Spinal cord (tissue), 10 donors: ENCODE data around the gene PGAM2. TPM values are rescaled to one million over a fixed set of nuclear protein-coding genes. Genes with fewer than 3 reads are reported as not detected.

Experiments used
- DNase-seq, 6 donors: peaks; one replicate each; pipeline versions ENCODE4 v3.0.0 to v3.0.0-alpha.2; 2013 to 2015; ENCODE audit warnings: low spot score in 6 of 6, low read depth in 4 of 6
- H3K27ac ChIP-seq: one replicate; pipeline ENCODE4 v1.5.1; 2013; ENCODE audit warnings: low read depth, low read length, control low read depth
- H3K27me3 ChIP-seq: one replicate; pipeline ENCODE4 v1.6.1; 2013; ENCODE audit warnings: low read length; ENCODE audit not compliant: control insufficient read depth, insufficient read depth
- H3K36me3 ChIP-seq: one replicate; pipeline ENCODE4 v1.6.1; 2013; ENCODE audit warnings: low read length; ENCODE audit not compliant: control insufficient read depth, insufficient read depth
- H3K4me1 ChIP-seq: one replicate; pipeline ENCODE4 v1.6.1; 2013; ENCODE audit warnings: low read length; ENCODE audit not compliant: control insufficient read depth, insufficient read depth
- H3K4me3 ChIP-seq: one replicate; pipeline ENCODE4 v1.5.1; 2013; ENCODE audit warnings: low read depth, low read length, control low read depth
- H3K9me3 ChIP-seq: one replicate; pipeline ENCODE4 v1.6.1; 2013; ENCODE audit warnings: low read length; ENCODE audit not compliant: control insufficient read depth, insufficient read depth
- WGBS: methylation state at CpG from one replicate; pipeline ENCODE4 v1.1.5; 2013; ENCODE audit warnings: missing lambda C conversion rate; ENCODE audit not compliant: insufficient coverage; 5-methylcytosine and 5-hydroxymethylcytosine counted together
- polyA plus RNA-seq, 2 donors: library from polyadenylated mRNA; unstranded; fragments of 120-200 nt; gene quantifications; one replicate each; pipeline ENCODE4 v1.2.1, GENCODE V29; 2013; ENCODE audit not compliant: insufficient read length in 2 of 2
- total RNA-seq, 2 donors: library from RNA; depleted of rRNA in 1 of 2; stranded (reverse); fragments of 120-200 nt in 1 of 2; fragments of >200 nt in 1 of 2; gene quantifications; one replicate each; pipeline versions ENCODE4 v1.2.3 to v1.2.4, GENCODE V29; 2013 to 2014
- donor health status: healthy.

PGAM2 gene
- total and polyA plus RNA-seq, 4 donors = 3.5 to 13.6 (median 12.0) TPM

- Histone ChIP-seq H3K4me1 (peaks cover 34% of the 10 kb centered on the region), H3K27ac (peak overlapping the region; percentile 57), H3K4me3 (no peak overlapping the region), H3K9me3 (no peaks in the 10 kb centered on the region), H3K36me3 (peaks cover 21% of the 10 kb centered on the region), H3K27me3 (no peaks in the 10 kb centered on the region)
- WGBS = 97% methylated on average over 2 of the region's 3 CpGs
- no peak for DNase-seq
Observed at GRCh38 chr7:44083796-44084195, 18.4 kb upstream of the PGAM2 start.

- peak; percentile 74 to 99 (median 94) for DNase-seq
- Histone ChIP-seq H3K4me3 (peak overlapping the region; percentile 74), H3K36me3 (peaks cover 33% of the 10 kb centered on the region), H3K27me3 (no peaks in the 10 kb centered on the region), H3K4me1 (peaks cover 23% of the 10 kb centered on the region), H3K9me3 (no peaks in the 10 kb centered on the region), H3K27ac (peak overlapping the region; percentile 64)
- WGBS = under 1% methylated on average over 49 of the region's 54 CpGs
Observed at GRCh38 chr7:44082541-44083207, 17.3 kb upstream of the PGAM2 start.

- no peak for DNase-seq
- 73% methylated on average over 3 of the region's 9 CpGs for WGBS
- H3K27me3 ChIP-seq = no peaks in the 10 kb centered on the region
- H3K9me3 ChIP-seq = no peaks in the 10 kb centered on the region
- H3K36me3 ChIP-seq = peaks cover 46% of the 10 kb centered on the region
- no peak overlapping the region for H3K27ac ChIP-seq
- H3K4me1 ChIP-seq = peaks cover 22% of the 10 kb centered on the region
- H3K4me3 ChIP-seq = no peak overlapping the region
Observed at GRCh38 chr7:44081266-44081748, 15.9 kb upstream of the PGAM2 start.

GRCh38 chr7:44080686-44081265 is 15.4 kb upstream of the PGAM2 start:
- no peaks in the 10 kb centered on the region for H3K27me3 ChIP-seq
- H3K9me3 ChIP-seq = no peaks in the 10 kb centered on the region
- H3K36me3 ChIP-seq = peaks cover 52% of the 10 kb centered on the region
- H3K4me3 ChIP-seq = no peak overlapping the region
- 76% methylated on average over 6 of the region's 11 CpGs for WGBS
- H3K4me1 ChIP-seq = peaks cover 22% of the 10 kb centered on the region
- no peak overlapping the region for H3K27ac ChIP-seq
- no peak for DNase-seq

- no peaks in the 10 kb centered on the region for H3K27me3 ChIP-seq
- H3K9me3 ChIP-seq = no peaks in the 10 kb centered on the region
- no peak overlapping the region for H3K27ac ChIP-seq
- H3K36me3 ChIP-seq = peaks cover 58% of the 10 kb centered on the region
- DNase-seq = no peak
- H3K4me3 ChIP-seq = no peak overlapping the region
- 100% methylated on average over 4 of the region's 5 CpGs for WGBS
- peaks cover 22% of the 10 kb centered on the region for H3K4me1 ChIP-seq
Observed at GRCh38 chr7:44080118-44080517, 14.8 kb upstream of the PGAM2 start.

GRCh38 chr7:44079331-44080021 is 14.1 kb upstream of the PGAM2 start:
- 94% methylated on average over 8 of the region's 11 CpGs for WGBS
- Histone ChIP-seq H3K4me1 (peaks cover 22% of the 10 kb centered on the region), H3K27me3 (no peaks in the 10 kb centered on the region), H3K36me3 (peaks cover 63% of the 10 kb centered on the region), H3K27ac (no peak overlapping the region), H3K9me3 (no peaks in the 10 kb centered on the region), H3K4me3 (no peak overlapping the region)
- DNase-seq = no peak

- no peak for DNase-seq
- Histone ChIP-seq H3K4me1 (peaks cover 23% of the 10 kb centered on the region), H3K27ac (no peak overlapping the region), H3K4me3 (no peak overlapping the region), H3K9me3 (no peaks in the 10 kb centered on the region), H3K36me3 (peaks cover 72% of the 10 kb centered on the region), H3K27me3 (no peaks in the 10 kb centered on the region)
- WGBS = 100% methylated on average over 3 of the region's 8 CpGs
Observed at GRCh38 chr7:44078521-44078920, 13.2 kb upstream of the PGAM2 start.

- no peak overlapping the region for H3K4me3 ChIP-seq
- H3K27me3 ChIP-seq = no peaks in the 10 kb centered on the region
- WGBS = 87% methylated on average over 5 of the region's 5 CpGs
- peaks cover 81% of the 10 kb centered on the region for H3K36me3 ChIP-seq
- no peak overlapping the region for H3K27ac ChIP-seq
- no peak for DNase-seq
- H3K9me3 ChIP-seq = no peaks in the 10 kb centered on the region
- peaks cover 30% of the 10 kb centered on the region for H3K4me1 ChIP-seq
Observed at GRCh38 chr7:44077681-44078091, 12.3 kb upstream of the PGAM2 start.

- Histone ChIP-seq H3K27ac (no peak overlapping the region), H3K27me3 (no peaks in the 10 kb centered on the region), H3K36me3 (peaks cover 85% of the 10 kb centered on the region), H3K9me3 (no peaks in the 10 kb centered on the region), H3K4me3 (no peak overlapping the region), H3K4me1 (peaks cover 36% of the 10 kb centered on the region)
- 90% methylated on average over 9 of the region's 9 CpGs for WGBS
- no peak for DNase-seq
Observed at GRCh38 chr7:44077061-44077460, 11.7 kb upstream of the PGAM2 start.
